22Rv1 (cell line): Measurements from ENCODE around the gene RALGAPA1.
"Not testable (repeated sequence)": the region's sequence is repeated elsewhere in the genome, so short reads cannot be mapped to it uniquely, and the experiment has no call there.

Experiments
- CTCF ChIP-seq: fragments of 450-650 bp; IDR thresholded peaks from 2 replicates; pipeline ENCODE4 v1.5.1; 2017; ENCODE audit warnings: mild to moderate bottlenecking
- ZFX ChIP-seq: fragments of 450-650 bp; IDR thresholded peaks from 2 replicates; pipeline ENCODE4 v1.6.1; 2017; ENCODE audit warnings: antibody characterized with exemption, borderline replicate concordance

GRCh38 chr14:35683688-35684087 lies 125.4 kb downstream of the RALGAPA1 start:
- not testable (repeated sequence) for TF ChIP-seq CTCF, ZFX
